Activated T-cell treated with anti-CD3 and anti-CD28 coated beads, Interleukin-2, amount 50 U/mL, for 24 hours (primary cell): ENCODE measurements around the gene ZNRF2.
"Not testable (repeated sequence)": the region's sequence is repeated elsewhere in the genome, so short reads cannot be mapped to it uniquely, and the experiment has no call there.

ENCODE experiments used
- DNase-seq: peaks from one replicate; pipeline ENCODE4 v3.0.0-alpha.2; 2020
- H3K27ac Mint-ChIP-seq: 2 replicates; pipeline ENCODE4 v1.8.0; 2020; ENCODE audit warnings: mild to moderate bottlenecking, mixed read lengths
- H3K27me3 Mint-ChIP-seq: 2 replicates; pipeline ENCODE4 v1.8.0; 2020; ENCODE audit warnings: mixed read lengths
- H3K36me3 Mint-ChIP-seq: 2 replicates; pipeline ENCODE4 v1.8.0; 2020; ENCODE audit warnings: low read depth, mixed read lengths
- H3K4me1 Mint-ChIP-seq: 2 replicates; pipeline ENCODE4 v1.8.0; 2020; ENCODE audit warnings: low read depth, mixed read lengths
- H3K4me3 Mint-ChIP-seq: 2 replicates; pipeline ENCODE4 v1.8.0; 2020; ENCODE audit warnings: mild to moderate bottlenecking, moderate library complexity, mixed read lengths
- H3K9me3 Mint-ChIP-seq: 2 replicates; pipeline ENCODE4 v1.8.0; 2020; ENCODE audit warnings: mixed read lengths

ZNRF2 gene

GRCh38 chr7:30290317-30290716 is 5.9 kb downstream of the ZNRF2 start:
- not testable (repeated sequence) for H3K9me3 Mint-ChIP-seq, H3K4me3 Mint-ChIP-seq, H3K36me3 Mint-ChIP-seq, H3K27me3 Mint-ChIP-seq, DNase-seq, H3K27ac Mint-ChIP-seq
- peaks cover 70% of the 10 kb centered on the region for H3K4me1 Mint-ChIP-seq

- not testable (repeated sequence) for DNase-seq, H3K9me3 Mint-ChIP-seq, H3K36me3 Mint-ChIP-seq, H3K27ac Mint-ChIP-seq, H3K27me3 Mint-ChIP-seq, H3K4me3 Mint-ChIP-seq
- H3K4me1 Mint-ChIP-seq, result peaks cover 71% of the 10 kb centered on the region
Measured at GRCh38 chr7:30292416-30293038, 8.1 kb downstream of the ZNRF2 start.

- not testable (repeated sequence) for H3K9me3 Mint-ChIP-seq, H3K27ac Mint-ChIP-seq, DNase-seq, H3K36me3 Mint-ChIP-seq, H3K4me3 Mint-ChIP-seq, H3K27me3 Mint-ChIP-seq
- H3K4me1 Mint-ChIP-seq, result peaks cover 58% of the 10 kb centered on the region
Measured at GRCh38 chr7:30296304-30296703, 11.9 kb downstream of the ZNRF2 start.

GRCh38 chr7:30297499-30297898 is 13.1 kb downstream of the ZNRF2 start:
- H3K36me3 Mint-ChIP-seq, H3K9me3 Mint-ChIP-seq, H3K4me3 Mint-ChIP-seq, DNase-seq, H3K27me3 Mint-ChIP-seq: not testable (repeated sequence)
- peaks cover 53% of the 10 kb centered on the region for H3K4me1 Mint-ChIP-seq
- peak overlapping the region; percentile 26 for H3K27ac Mint-ChIP-seq

GRCh38 chr7:30298409-30298808 is 14.0 kb downstream of the ZNRF2 start:
- not testable (repeated sequence) for H3K36me3 Mint-ChIP-seq, H3K4me3 Mint-ChIP-seq, H3K9me3 Mint-ChIP-seq, H3K27me3 Mint-ChIP-seq, H3K27ac Mint-ChIP-seq, DNase-seq
- peaks cover 57% of the 10 kb centered on the region for H3K4me1 Mint-ChIP-seq

GRCh38 chr7:30301751-30302150 is 17.4 kb downstream of the ZNRF2 start:
- Mint-ChIP-seq H3K27me3 (no peaks in the 10 kb centered on the region), H3K4me3 (no peak overlapping the region), H3K4me1 (peaks cover 67% of the 10 kb centered on the region), H3K36me3 (no peaks in the 10 kb centered on the region), H3K9me3 (no peaks in the 10 kb centered on the region), H3K27ac (no peak overlapping the region)
- DNase-seq, result no peak

- no peak overlapping the region for H3K4me3 Mint-ChIP-seq
- no peak overlapping the region for H3K27ac Mint-ChIP-seq
- H3K36me3 Mint-ChIP-seq, result no peaks in the 10 kb centered on the region
- no peaks in the 10 kb centered on the region for H3K9me3 Mint-ChIP-seq
- DNase-seq, result no peak
- no peaks in the 10 kb centered on the region for H3K27me3 Mint-ChIP-seq
- H3K4me1 Mint-ChIP-seq, result peaks cover 67% of the 10 kb centered on the region
Measured at GRCh38 chr7:30302656-30303311, 18.4 kb downstream of the ZNRF2 start.

GRCh38 chr7:30303312-30304039 is 19.1 kb downstream of the ZNRF2 start:
- no peak overlapping the region for H3K4me3 Mint-ChIP-seq
- no peak for DNase-seq
- H3K27ac Mint-ChIP-seq, result no peak overlapping the region
- no peaks in the 10 kb centered on the region for H3K9me3 Mint-ChIP-seq
- no peaks in the 10 kb centered on the region for H3K36me3 Mint-ChIP-seq
- no peaks in the 10 kb centered on the region for H3K27me3 Mint-ChIP-seq
- H3K4me1 Mint-ChIP-seq, result peaks cover 70% of the 10 kb centered on the region

GRCh38 chr7:30304177-30304884 is 19.9 kb downstream of the ZNRF2 start:
- H3K27me3 Mint-ChIP-seq, result no peaks in the 10 kb centered on the region
- H3K27ac Mint-ChIP-seq, result no peak overlapping the region
- no peaks in the 10 kb centered on the region for H3K36me3 Mint-ChIP-seq
- H3K4me3 Mint-ChIP-seq, result no peak overlapping the region
- no peak for DNase-seq
- peaks cover 70% of the 10 kb centered on the region for H3K4me1 Mint-ChIP-seq
- no peaks in the 10 kb centered on the region for H3K9me3 Mint-ChIP-seq

GRCh38 chr7:30306976-30307375 is 22.6 kb downstream of the ZNRF2 start:
- H3K9me3 Mint-ChIP-seq, result no peaks in the 10 kb centered on the region
- H3K4me1 Mint-ChIP-seq, result peaks cover 81% of the 10 kb centered on the region
- H3K36me3 Mint-ChIP-seq, result no peaks in the 10 kb centered on the region
- H3K4me3 Mint-ChIP-seq, result no peak overlapping the region
- no peaks in the 10 kb centered on the region for H3K27me3 Mint-ChIP-seq
- H3K27ac Mint-ChIP-seq, result no peak overlapping the region
- no peak for DNase-seq

- Mint-ChIP-seq H3K36me3 (no peaks in the 10 kb centered on the region), H3K4me3 (no peak overlapping the region), H3K9me3 (no peaks in the 10 kb centered on the region), H3K27ac (no peak overlapping the region), H3K27me3 (no peaks in the 10 kb centered on the region), H3K4me1 (peaks cover 81% of the 10 kb centered on the region)
- no peak for DNase-seq
Measured at GRCh38 chr7:30308389-30308788, 24.0 kb downstream of the ZNRF2 start.

- no peaks in the 10 kb centered on the region for H3K27me3 Mint-ChIP-seq
- no peak overlapping the region for H3K27ac Mint-ChIP-seq
- DNase-seq, result no peak
- H3K36me3 Mint-ChIP-seq, result no peaks in the 10 kb centered on the region
- no peaks in the 10 kb centered on the region for H3K9me3 Mint-ChIP-seq
- no peak overlapping the region for H3K4me3 Mint-ChIP-seq
- H3K4me1 Mint-ChIP-seq, result peaks cover 76% of the 10 kb centered on the region
Measured at GRCh38 chr7:30309302-30309701, 24.9 kb downstream of the ZNRF2 start.

- Mint-ChIP-seq H3K4me1 (peaks cover 74% of the 10 kb centered on the region), H3K27me3 (no peaks in the 10 kb centered on the region), H3K4me3 (no peak overlapping the region), H3K36me3 (no peaks in the 10 kb centered on the region), H3K27ac (peak overlapping the region; percentile 6), H3K9me3 (no peaks in the 10 kb centered on the region)
- no peak for DNase-seq
Measured at GRCh38 chr7:30309842-30310435, 25.5 kb downstream of the ZNRF2 start.

GRCh38 chr7:30310674-30311362 is 26.4 kb downstream of the ZNRF2 start:
- Mint-ChIP-seq H3K27me3 (no peaks in the 10 kb centered on the region), H3K4me3 (no peak overlapping the region), H3K36me3 (no peaks in the 10 kb centered on the region), H3K27ac (no peak overlapping the region), H3K9me3 (no peaks in the 10 kb centered on the region), H3K4me1 (peaks cover 72% of the 10 kb centered on the region)
- DNase-seq, result no peak
